ENCODE results near the gene RMI1.
"Not testable (repeated sequence)": the region's sequence is repeated elsewhere in the genome, so short reads cannot be mapped to it uniquely, and the experiment has no call there.

DNA sequence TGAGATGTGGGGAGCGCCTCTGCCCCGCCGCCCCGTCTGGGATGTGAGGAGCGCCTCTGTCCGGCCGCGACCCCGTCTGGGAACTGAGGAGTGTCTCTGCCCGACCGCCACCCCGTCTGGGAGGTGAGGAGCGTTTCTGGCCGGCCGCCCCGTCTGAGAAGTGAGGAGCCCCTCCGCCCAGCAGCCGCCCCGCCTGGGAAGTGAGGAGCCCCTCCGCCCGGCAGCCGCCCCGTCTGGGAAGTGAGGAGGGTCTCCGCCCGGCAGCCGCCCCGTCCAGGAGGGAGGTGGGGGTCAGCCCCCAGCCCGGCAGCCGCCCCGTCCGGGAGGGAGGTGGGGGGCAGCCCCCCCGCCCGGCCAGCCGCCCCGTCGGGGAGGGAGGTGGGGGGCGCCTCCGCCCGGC, 32.5 kb upstream of the RMI1 start:
- TF ChIP-seq CTCF, EP300, POLR2A (IDR thresholded peaks at IDR 0.05): not testable (repeated sequence)

All from tibial nerve (tissue), 4 donors.